Measurements from ENCODE around the gene PHACTR1.
"Not testable (repeated sequence)": the region's sequence is repeated elsewhere in the genome, so short reads cannot be mapped to it uniquely, and the experiment has no call there.

Gene PHACTR1

GRCh38 chr6:13157293-13157692 lies 440.7 kb downstream of the PHACTR1 start:
- DNase-seq (ENCODE audit: extremely low read depth, low read depth), result no peak
- TF ChIP-seq CTCF (IDR thresholded peaks at IDR 0.05; ENCODE audit: low read depth, low read length, missing control alignments), result no peak
- H3K4me3 ChIP-seq (replicated peaks; ENCODE audit: low read depth, low read length), result no peak overlapping the region

GRCh38 chr6:13159300-13159699 lies 442.7 kb downstream of the PHACTR1 start:
- no peak overlapping the region for H3K4me3 ChIP-seq (replicated peaks; ENCODE audit: low read depth, low read length)
- DNase-seq (ENCODE audit: extremely low read depth, low read depth), result no peak
- no peak for TF ChIP-seq CTCF (IDR thresholded peaks at IDR 0.05; ENCODE audit: low read depth, low read length, missing control alignments)

GRCh38 chr6:13159822-13160221 lies 443.3 kb downstream of the PHACTR1 start:
- not testable (repeated sequence) for H3K4me3 ChIP-seq (replicated peaks; ENCODE audit: low read depth, low read length); DNase-seq (ENCODE audit: extremely low read depth, low read depth)

GRCh38 chr6:13163161-13163944 lies 446.8 kb downstream of the PHACTR1 start:
- no peak overlapping the region for H3K4me3 ChIP-seq (replicated peaks; ENCODE audit: low read depth, low read length)
- no peak for TF ChIP-seq CTCF (IDR thresholded peaks at IDR 0.05; ENCODE audit: low read depth, low read length, missing control alignments)
- DNase-seq (ENCODE audit: extremely low read depth, low read depth), result no peak

GRCh38 chr6:13164291-13164690 lies 447.7 kb downstream of the PHACTR1 start:
- no peak for DNase-seq (ENCODE audit: extremely low read depth, low read depth)
- TF ChIP-seq CTCF (IDR thresholded peaks at IDR 0.05; ENCODE audit: low read depth, low read length, missing control alignments), result no peak
- H3K4me3 ChIP-seq (replicated peaks; ENCODE audit: low read depth, low read length), result no peak overlapping the region

- H3K4me3 ChIP-seq (replicated peaks; ENCODE audit: low read depth, low read length), result no peak overlapping the region
- no peak for TF ChIP-seq CTCF (IDR thresholded peaks at IDR 0.05; ENCODE audit: low read depth, low read length, missing control alignments)
- DNase-seq (ENCODE audit: extremely low read depth, low read depth), result no peak
Observed at GRCh38 chr6:13165502-13166172, 449.1 kb downstream of the PHACTR1 start.

- no peak for TF ChIP-seq CTCF (IDR thresholded peaks at IDR 0.05; ENCODE audit: low read depth, low read length, missing control alignments)
- no peak overlapping the region for H3K4me3 ChIP-seq (replicated peaks; ENCODE audit: low read depth, low read length)
- no peak for DNase-seq (ENCODE audit: extremely low read depth, low read depth)
Observed at GRCh38 chr6:13166269-13166668, 449.7 kb downstream of the PHACTR1 start.
